ENCODE data around the gene ZNF19.

DNA sequence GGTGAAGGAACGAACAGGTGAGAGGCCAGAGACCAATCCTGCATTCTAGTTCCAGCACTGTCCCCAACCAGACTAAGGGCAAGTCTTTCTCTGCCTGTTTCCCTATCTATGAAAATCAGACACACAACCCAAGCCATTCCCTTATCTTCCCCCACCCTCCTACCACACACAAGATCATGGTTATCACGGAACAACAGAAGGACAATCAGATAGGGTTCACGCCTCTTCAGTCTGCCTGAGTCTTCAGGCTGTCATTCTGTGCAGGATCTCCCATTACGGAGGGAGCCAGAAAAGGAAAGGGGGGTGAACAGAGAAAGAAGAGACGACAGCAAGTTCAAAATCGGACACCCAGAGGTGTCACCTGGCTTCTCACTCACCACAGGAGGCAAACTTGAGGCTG, 58.4 kb downstream of the ZNF19 start:
- TF ChIP-seq, protein P1, sequence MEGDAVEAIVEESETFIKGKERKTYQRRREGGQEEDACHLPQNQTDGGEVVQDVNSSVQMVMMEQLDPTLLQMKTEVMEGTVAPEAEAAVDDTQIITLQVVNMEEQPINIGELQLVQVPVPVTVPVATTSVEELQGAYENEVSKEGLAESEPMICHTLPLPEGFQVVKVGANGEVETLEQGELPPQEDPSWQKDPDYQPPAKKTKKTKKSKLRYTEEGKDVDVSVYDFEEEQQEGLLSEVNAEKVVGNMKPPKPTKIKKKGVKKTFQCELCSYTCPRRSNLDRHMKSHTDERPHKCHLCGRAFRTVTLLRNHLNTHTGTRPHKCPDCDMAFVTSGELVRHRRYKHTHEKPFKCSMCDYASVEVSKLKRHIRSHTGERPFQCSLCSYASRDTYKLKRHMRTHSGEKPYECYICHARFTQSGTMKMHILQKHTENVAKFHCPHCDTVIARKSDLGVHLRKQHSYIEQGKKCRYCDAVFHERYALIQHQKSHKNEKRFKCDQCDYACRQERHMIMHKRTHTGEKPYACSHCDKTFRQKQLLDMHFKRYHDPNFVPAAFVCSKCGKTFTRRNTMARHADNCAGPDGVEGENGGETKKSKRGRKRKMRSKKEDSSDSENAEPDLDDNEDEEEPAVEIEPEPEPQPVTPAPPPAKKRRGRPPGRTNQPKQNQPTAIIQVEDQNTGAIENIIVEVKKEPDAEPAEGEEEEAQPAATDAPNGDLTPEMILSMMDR (IDR thresholded peaks at IDR 0.05; ENCODE audit: low read length): no peak
- TF ChIP-seq EZH2phosphoT487 (IDR thresholded peaks at IDR 0.05; ENCODE audit: low read length): no peak
